CD4-positive, alpha-beta T cell treated with Interleukin-15 for 4 hours (primary cell): ENCODE results near the gene IZUMO4.

Source experiments
- DNase-seq: peaks from one replicate; pipeline ENCODE4 v3.0.0-alpha.2; 2020; ENCODE audit warnings: low spot score

The IZUMO4 gene

GRCh38 chr19:2108251-2109016 lies 11.7 kb downstream of the IZUMO4 start:
- DNase-seq = no peak

- no peak for DNase-seq
Observed at GRCh38 chr19:2109046-2109864, 12.5 kb downstream of the IZUMO4 start.

GRCh38 chr19:2110822-2111221 lies 14.1 kb downstream of the IZUMO4 start:
- no peak for DNase-seq

- DNase-seq = no peak
Observed at GRCh38 chr19:2111425-2111824, 14.7 kb downstream of the IZUMO4 start.

GRCh38 chr19:2111886-2112285 lies 15.2 kb downstream of the IZUMO4 start:
- DNase-seq = no peak

- no peak for DNase-seq
Observed at GRCh38 chr19:2112516-2113320, 16.0 kb downstream of the IZUMO4 start.

GRCh38 chr19:2113439-2114211 lies 16.9 kb downstream of the IZUMO4 start:
- no peak for DNase-seq

DNA sequence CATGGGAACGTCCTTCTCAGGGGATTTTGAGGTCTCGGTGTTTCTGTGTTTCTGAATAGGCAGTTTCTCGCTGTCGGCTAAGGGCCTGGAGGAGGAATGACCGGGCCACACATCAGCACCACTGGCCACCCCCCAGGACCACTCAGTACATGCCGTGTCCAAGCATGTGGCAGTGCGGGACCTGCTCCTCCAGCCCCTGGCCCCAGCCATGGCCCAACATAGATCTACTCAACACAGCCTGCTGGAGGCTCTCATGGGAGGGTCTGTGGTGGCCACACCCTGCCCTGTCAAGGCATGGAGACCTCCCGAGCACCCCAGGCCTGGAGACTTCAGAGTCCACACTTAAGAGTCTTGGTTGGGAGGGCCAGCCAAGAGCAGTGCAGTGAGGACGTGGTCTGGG lies 17.5 kb downstream of the IZUMO4 start:
- no peak for DNase-seq

GRCh38 chr19:2114821-2115220 lies 18.1 kb downstream of the IZUMO4 start:
- DNase-seq = no peak

GRCh38 chr19:2115324-2115723 lies 18.6 kb downstream of the IZUMO4 start:
- DNase-seq = no peak

DNA sequence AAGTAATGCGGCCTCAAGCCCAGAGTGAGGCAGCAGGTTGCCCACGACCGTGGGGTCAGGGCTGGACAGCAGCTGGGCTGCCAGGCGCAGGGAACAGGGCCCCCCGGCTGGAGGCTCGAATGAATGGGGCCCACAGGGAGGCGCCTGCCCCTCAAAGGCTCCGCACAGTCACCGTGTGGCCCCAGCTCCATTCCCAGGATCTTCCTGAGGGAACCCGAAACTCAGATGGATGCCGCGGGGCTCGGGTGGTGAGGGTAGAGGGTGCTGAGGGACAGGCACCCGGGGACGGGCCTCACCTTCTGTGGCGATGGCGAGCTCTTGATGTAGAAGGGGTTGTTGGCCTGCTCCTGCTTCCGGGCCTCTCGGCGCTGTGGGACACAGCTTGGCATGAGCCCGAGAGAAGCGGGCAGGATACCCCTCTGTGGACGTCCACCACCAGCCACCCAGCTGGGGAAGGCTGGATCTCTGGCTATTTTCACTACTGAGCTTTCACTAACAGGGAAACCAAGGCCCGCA lies 19.3 kb downstream of the IZUMO4 start:
- DNase-seq = no peak

DNA sequence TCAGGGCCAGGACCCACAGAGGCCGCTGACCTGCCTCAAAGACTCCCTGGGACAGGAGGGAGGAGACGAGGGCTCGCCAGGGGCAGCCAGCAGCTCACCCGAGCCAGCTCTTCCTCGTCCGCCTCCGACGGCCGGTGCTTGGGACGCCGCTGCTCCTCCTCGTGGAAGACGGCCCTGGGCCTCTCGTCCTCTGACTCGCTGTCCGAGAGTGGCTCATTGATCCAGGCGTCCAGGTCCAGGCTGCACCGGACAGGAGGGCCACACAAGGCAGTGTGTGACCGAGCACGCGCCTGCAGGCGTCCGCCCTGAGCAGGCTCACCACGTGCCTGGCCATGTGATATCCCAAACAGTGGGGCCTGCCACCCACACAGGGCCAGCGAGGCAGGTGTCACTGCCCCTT lies 19.8 kb downstream of the IZUMO4 start:
- DNase-seq = no peak

DNA sequence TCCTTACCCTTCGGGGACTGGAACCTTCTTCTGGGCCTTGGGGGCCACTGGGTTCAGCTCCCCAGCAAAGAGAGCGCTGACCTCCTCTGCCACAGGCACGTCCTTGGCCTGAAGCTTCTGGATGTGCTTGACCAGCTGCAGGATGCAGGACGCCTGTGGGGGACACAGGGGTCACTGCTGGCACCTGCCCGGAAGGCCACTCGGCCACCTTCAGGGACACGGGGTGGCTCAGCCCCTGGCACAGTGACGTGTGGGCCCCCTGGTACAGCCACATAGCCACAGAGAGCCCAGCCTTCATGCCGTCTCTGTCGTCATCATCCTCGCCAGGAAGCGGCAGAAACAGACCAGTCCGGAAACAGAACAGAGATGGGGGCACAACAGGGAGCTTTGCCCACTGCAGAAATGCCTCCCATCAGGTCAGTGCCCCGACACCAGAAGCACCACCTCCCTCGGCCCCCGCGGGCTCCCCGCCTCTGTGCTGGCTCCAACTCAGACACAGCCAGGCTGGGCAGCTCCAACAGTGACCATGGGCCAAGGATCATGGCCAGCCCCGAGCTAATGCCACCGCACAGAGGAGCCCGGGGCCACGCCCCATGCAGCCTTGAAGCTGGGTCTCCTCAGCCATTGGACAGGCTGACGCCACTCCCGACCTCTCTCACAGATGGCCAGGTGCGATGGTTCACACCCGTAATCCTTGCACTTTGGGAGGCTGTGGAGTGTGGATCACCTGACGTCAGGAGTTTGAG lies 20.7 kb downstream of the IZUMO4 start:
- no peak for DNase-seq

DNA sequence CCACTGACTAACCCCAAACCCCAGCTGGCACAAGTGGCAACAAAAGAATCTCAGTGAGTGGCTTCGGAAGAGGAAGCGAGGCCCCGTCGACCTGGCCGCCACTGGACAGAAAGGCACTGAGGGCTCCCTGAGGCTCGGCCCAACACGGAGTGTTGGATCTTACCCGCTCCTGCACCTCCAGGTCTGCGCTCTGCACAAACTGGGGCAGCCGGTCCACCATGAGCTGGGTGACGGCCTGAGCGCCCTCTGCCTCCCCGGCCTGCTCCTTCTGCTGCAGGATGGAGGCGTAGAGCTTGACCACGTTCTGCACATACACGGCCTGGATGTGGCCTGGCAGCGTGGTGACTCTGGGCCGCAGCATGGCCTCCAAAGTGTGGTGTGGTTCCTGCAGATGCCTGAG lies 21.7 kb downstream of the IZUMO4 start:
- DNase-seq = no peak

- no peak for DNase-seq
Observed at GRCh38 chr19:2119921-2120785, 23.4 kb downstream of the IZUMO4 start.

- no peak for DNase-seq
Observed at GRCh38 chr19:2120821-2121220, 24.1 kb downstream of the IZUMO4 start.

DNA sequence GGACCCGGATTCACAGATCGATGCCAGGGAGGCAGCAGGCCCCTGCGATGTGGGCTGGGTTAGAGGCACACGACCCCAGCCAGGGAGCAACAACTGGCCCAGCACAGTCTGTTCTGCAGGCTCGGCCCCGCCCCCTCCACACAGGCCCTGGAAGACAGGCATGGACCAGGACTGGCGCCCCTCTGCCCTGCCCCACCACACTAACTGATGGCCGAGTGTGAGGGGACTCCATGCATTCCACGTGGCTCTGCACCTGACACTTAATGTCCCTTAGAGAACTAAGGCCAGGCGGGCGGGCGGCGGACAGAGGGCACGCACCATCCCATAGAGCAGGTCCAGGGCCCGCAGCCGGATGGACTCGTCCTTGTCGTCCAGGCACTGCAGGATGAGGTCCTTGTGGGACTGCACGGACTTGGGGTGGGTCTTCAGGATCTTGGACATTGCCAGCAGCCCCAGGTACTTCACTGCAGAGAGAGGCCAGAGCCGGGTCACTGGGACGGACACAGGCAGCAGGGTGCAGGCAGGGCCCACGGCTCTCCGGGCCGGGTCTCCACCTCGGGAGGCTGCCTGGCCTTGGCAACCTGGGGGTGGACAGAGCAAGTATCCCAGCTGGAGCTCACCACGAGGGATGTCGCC lies 24.8 kb downstream of the IZUMO4 start:
- DNase-seq = no peak

GRCh38 chr19:2122251-2122650 lies 25.5 kb downstream of the IZUMO4 start:
- DNase-seq = no peak

GRCh38 chr19:2122982-2123381 lies 26.3 kb downstream of the IZUMO4 start:
- DNase-seq = no peak
